Jurkat, Clone E6-1 (cell line): Measurements from ENCODE around the gene FAM111A.

ENCODE experiments used
- DNase-seq: peaks from one replicate; pipeline ENCODE4 v3.0.0-alpha.2; 2011; ENCODE audit warnings: low read depth, low spot score
- H3K4me3 ChIP-seq: 2 replicates; pipeline ENCODE4 v1.5.1; 2011; ENCODE audit warnings: mild to moderate bottlenecking, low read length, control low read depth, moderate library complexity

Gene FAM111A

GRCh38 chr11:59191890-59192289, 49.2 kb downstream of the FAM111A start:
- DNase-seq, result no peak
- H3K4me3 ChIP-seq, result no peak overlapping the region

GRCh38 chr11:59192446-59193020, 49.9 kb downstream of the FAM111A start:
- no peak for DNase-seq
- no peak overlapping the region for H3K4me3 ChIP-seq

GRCh38 chr11:59193587-59194130, 51.0 kb downstream of the FAM111A start:
- H3K4me3 ChIP-seq, result no peak overlapping the region
- no peak for DNase-seq

GRCh38 chr11:59195586-59195985, 52.9 kb downstream of the FAM111A start:
- DNase-seq, result no peak
- H3K4me3 ChIP-seq, result no peak overlapping the region

GRCh38 chr11:59196777-59197176, 54.1 kb downstream of the FAM111A start:
- DNase-seq, result no peak
- H3K4me3 ChIP-seq, result no peak overlapping the region

GRCh38 chr11:59197991-59198390, 55.3 kb downstream of the FAM111A start:
- DNase-seq, result no peak
- H3K4me3 ChIP-seq, result no peak overlapping the region

- no peak overlapping the region for H3K4me3 ChIP-seq
- DNase-seq, result no peak
Measured at GRCh38 chr11:59198726-59199125, 56.1 kb downstream of the FAM111A start.

GRCh38 chr11:59199546-59200422, 57.1 kb downstream of the FAM111A start:
- H3K4me3 ChIP-seq, result no peak overlapping the region
- no peak for DNase-seq

- no peak overlapping the region for H3K4me3 ChIP-seq
- DNase-seq, result no peak
Measured at GRCh38 chr11:59200423-59200746, 57.7 kb downstream of the FAM111A start.

- DNase-seq, result no peak
- no peak overlapping the region for H3K4me3 ChIP-seq
Measured at GRCh38 chr11:59201353-59201752, 58.7 kb downstream of the FAM111A start.
